ENCODE data around the gene PHC2. TPM values are rescaled to one million over a fixed set of nuclear protein-coding genes. Genes with fewer than 3 reads are reported as not detected.
A peak's percentile ranks its signal among the peaks of the same experiment; 100 is the strongest.
"Not testable (repeated sequence)": the region's sequence is repeated elsewhere in the genome, so short reads cannot be mapped to it uniquely, and the experiment has no call there.

PHC2 gene
- total RNA-seq, 1 donor from 2014 or later = 144 TPM

DNA sequence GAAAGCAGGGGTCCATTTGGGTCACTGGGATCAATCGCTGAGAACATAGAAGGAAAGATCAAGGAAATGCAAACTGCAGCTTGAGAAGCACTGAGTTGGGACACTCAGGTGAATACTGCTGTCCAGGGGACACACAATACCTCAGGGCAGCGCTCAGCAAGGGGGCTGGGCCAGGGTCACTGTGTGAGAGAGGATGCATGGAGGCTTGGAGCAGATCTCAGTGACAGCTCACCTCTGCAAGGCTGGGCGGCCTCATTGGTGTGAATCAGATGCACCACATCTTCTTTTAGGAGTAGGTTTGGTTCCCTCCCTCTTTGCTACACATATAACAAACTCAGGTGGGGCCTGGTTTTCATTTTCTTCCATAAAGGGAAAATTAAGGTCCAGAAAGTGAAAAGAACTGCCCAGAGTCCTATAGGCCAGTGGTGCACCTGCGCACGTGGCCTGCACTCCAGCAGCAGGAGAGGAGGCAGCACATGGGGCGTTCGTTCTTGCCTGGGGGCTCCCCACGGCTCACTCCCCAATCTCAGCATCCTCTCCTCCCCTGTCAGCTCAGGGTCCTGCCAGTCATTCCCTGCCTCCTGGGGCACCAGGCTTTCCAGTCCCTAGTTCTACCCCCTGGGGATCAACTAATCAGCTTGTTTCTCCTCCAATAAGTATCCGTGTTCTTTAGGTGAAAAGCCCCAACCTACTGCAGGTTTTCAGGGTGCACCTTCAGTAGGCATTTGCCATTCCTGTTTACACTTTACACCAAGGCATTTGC lies 111.5 kb downstream of the PHC2 start:
- DNase-seq (ENCODE audit: extremely low read depth, low read depth, low spot score) = no peak

DNA sequence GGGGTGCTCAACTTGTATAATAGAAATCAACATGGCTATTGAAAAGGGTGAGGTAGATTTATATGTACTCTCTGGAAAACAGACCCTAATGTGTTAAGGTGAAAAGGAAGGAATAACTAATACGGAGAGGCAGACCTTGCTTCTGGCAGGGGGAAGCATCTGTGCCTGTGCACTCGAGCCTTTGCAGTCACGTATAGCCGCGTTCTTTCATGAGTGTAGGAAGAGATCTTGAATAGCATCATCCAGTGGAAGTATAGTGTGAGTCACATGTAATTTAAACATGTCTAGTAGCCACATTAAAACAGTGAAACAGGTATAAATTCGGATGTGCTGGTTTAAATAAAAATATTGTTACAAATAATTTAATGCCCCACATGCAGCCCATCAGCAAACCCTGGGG lies 112.9 kb downstream of the PHC2 start:
- DNase-seq (ENCODE audit: extremely low read depth, low read depth, low spot score) = no peak

DNA sequence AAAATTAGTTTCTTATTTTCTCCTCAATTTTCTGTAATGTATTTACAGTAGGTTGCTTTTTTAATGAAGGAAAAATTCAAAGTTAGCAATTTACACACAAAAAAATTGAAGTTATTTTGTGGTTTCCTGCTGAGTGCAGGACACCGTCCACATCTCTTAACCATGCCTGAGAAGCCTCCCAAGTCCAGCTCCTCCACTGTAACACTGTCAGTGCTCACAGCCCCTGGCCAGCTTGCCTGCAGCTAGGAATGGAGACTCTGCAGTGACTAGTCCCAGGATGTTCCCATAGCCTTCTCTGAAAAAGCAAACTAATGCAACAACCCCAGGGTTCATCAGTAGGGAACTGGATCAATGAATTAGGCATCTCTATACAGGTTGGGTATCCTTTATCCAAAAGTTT lies 113.5 kb downstream of the PHC2 start:
- no peak for DNase-seq (ENCODE audit: extremely low read depth, low read depth, low spot score)

DNA sequence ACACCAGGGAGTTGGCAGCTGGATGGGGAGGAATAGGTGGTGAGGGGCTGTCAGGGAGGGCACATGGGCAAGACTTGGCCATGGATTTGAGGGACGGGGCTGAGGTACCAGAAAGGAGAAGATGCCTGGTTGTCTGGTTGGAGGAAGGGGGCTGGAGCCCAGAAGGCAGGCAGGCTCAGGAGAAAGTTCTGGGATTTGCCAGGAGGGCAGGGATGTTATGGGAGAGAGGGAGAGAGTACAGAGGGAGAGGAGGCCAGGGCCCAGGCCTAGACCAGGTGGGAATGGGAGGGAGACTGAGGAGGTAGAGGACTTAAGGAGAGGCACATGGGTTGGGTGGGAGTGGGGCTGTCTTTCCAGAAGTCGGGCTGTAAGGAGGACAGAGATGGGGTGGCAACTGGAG lies 114.3 kb downstream of the PHC2 start:
- DNase-seq (ENCODE audit: extremely low read depth, low read depth, low spot score) = no peak

DNA sequence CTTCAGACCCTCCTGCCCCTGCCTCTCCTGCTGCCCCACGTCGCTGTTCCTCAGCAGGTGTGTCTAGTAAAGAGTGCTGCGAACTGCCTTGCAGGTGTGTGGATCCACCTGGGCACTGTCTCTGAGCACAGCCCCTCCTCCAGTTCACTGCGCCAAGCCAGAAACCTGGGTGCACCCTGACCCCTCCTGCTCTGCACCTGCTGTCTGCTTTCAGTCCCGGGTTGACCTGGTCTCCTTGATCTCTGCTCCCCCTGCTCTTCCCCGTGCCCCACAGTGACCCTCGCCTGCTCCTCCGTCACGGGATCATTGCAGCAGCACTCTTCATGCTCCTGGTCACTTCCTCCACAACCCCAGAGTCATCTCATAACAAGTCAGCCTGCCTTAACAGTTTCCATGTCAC lies 116.5 kb downstream of the PHC2 start:
- no peak for DNase-seq (ENCODE audit: extremely low read depth, low read depth, low spot score)

DNA sequence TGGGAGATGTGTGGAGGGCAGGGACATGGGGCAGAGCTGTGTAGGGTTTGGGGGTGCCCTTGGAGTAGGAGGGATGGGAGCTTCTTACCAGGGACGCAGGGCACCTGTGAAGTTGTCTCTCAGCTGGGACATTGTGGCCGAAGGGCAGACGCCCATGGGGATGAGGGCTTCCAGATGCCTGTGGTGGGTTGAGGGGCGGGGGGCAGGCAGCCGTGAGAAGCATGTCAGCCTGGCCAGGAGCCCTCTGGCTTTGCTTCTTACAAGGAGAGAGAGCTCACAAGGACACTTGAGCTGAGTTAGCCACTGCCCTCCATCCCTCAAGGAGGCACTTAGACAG lies 118.5 kb downstream of the PHC2 start:
- DNase-seq (ENCODE audit: extremely low read depth, low read depth, low spot score) = no peak

DNA sequence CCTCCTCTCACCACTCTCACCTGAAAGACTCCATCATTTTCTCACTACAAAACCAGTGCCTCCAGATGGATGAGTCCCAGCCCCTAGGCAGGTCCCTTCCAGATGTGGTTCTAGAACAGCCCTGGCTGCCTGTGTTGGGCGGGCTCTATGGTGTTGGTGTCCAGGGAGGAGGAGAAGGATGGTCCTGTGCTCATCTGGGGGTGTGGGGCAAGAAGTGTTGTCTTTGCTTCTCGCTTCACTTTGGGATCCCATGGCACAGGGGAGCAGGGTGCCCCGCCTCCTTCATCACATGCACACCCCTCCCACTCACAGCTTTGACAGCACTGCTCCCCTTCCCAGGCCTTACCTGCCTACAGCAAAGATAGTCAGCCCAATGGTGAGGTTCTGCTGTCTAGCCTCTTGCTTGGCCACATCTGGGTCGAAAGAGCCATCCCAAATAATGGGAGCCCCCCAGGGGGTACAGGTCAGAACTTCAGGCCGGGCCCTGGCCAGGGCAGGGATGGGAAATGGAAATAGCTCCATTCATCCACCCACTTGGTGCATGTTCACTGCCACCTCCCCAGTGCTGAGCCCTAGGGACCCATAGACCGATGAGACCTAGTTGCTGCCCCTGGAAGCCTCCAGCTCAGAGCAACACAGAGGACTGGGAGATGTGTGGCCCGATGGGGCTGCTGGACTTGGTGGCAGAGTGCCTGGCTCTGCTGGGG lies 119.0 kb downstream of the PHC2 start:
- no peak for DNase-seq (ENCODE audit: extremely low read depth, low read depth, low spot score)

DNA sequence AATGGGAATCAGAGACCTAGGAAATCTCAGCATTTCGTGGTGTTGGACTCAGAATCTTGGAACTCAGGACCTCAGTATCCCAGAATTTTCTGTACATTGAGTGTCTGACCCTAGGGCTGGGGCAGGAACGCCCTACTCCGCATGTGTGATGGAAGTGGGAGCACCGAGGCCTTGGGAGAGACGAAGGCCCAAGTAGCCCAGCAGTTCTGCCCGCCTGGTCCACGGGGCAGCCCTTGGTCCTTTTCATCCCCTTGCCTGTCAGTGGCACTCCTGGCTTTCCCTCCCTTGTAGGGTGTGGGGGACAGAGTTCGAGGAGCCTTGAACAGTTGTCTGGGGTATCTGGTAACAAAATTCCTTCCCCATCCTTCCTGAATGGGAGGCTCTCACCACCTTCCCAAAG lies 120.2 kb downstream of the PHC2 start:
- DNase-seq (ENCODE audit: extremely low read depth, low read depth, low spot score) = no peak

DNA sequence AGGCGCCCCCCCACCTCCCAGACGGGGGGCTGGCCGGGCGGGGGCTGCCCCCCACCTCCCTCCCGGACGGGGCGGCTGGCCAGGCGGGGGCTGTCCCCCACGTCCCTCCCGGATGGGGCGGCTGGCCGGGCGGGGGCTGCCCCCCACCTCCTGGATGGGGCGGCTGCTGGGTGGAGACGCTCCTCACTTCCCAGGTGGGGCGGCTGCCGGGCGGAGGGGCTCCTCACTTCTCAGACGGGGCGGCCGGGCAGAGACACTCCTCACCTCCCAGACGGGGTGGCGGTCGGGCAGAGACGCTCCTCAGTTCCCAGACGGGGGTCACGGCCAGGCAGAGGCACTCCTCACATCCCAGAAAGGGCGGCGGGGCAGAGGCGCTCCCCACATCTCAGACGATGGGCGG lies 121.5 kb downstream of the PHC2 start:
- not testable (repeated sequence) for DNase-seq (ENCODE audit: extremely low read depth, low read depth, low spot score)

DNA sequence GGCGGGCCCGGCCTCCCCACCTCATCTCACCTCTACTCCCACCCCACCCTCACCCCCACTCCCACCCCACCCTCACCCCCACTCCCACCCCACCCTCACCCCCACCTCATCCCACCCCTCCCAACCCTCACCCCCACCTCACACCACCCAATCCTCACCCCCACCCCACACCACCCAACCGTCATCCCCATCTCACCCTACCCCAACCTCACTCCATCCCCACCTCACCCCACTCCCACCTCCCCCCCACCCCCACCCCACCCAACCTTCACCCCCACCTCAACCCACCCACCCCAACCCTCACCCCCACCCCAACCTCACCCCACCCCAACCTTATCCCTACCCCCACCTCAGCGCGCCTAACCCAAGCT lies 123.4 kb downstream of the PHC2 start:
- no peak for DNase-seq (ENCODE audit: extremely low read depth, low read depth, low spot score)

DNA sequence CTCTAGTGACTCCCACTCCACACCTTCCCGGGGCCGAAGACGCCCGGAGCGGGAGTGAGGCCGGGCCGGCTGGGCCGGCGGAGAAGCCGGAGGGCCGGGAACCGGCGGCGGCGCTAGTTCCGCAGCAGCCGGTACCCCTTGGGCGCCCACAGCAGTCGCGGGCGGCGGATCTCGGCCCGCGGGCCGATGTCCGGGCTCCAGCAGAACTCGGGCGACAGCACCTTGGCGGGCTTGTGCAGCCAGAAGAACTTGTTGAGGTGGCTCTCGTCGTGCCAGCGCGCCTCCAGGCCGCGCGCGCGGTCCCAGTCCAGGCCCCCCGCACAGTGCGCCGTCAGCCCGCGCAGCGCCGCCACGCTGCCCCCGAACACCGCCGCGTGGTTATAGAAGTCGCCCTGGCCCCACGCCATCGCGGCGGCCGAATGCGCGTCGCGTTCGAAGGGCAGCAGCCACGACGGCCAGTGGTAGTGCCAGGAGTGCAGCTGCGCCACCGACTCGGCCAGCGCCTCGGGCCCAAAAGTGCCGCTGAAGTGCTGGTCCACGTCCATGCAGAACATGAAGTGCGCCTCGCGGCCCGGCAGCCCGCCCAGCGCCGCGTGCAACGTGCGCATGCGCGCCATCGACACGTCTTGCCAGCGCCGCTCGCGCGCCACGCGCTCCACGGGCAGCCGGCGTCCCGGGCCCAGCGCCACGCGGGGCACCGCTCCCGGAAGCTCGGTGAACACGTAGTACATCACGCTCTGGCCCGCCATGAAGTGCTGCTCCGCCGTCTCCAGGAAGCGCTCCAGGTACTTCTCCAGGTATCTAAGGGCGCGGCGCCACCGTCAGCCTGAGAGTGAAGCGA lies 124.0 kb downstream of the PHC2 start:
- DNase-seq (ENCODE audit: extremely low read depth, low read depth, low spot score) = no peak

DNA sequence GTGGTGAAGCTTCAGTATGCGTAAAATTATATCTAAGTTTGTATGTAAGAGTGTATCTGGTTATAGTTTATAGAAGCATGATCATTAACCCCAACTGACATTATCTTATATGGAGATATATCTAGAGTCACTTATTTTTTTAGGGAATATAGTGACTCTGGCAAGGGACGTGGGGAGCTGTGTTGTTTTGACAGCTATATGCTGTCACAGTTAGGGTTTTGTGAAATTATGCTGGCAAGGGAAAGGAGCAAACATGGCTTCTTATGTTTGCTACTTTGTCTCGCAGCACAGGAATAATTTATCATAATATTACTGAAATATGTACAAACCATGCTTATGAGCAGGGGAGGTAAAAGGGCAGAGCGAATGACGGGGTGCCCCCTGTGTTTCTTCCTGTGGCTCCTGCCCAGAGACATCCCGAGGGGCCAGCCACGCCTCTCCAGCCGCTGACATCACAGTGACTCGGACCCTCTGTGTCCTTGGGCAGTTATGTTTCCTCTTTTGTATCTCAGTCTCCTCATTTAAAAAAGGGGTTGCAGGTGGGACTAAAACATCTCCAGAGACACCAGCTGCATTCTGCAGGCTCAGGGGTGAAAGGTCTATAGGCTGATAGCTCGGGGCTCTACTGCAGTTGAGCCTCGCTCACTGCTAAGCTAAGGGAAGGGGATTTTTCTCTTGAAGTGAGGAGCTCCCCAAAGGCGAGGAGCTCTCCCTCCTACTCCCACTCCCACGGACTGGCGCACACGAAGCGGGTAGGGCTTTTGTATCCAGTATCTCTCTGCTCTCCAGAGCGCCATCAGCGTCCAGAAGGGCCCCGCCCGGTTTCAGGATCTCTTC lies 124.9 kb downstream of the PHC2 start:
- no peak for DNase-seq (ENCODE audit: extremely low read depth, low read depth, low spot score)

DNA sequence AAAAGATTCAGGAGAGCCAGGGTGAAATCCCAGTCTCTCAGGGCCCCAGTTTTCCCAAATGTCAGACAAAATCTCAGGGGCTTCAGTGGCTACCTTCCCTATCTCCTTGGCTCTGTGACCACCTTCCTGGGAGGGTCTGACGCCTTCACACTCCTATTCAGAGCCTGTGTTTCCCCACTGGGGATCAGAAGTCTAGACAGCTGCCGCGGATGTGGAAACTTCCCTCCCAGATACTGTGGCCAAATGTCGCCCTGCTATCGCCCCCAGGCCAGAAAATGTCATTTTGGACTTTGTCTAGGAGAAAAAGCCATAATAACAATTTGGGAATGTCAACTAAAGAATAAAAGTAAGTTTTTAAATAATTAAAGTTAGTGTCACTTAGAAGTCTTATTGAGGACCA lies 125.9 kb downstream of the PHC2 start:
- no peak for DNase-seq (ENCODE audit: extremely low read depth, low read depth, low spot score)

DNA sequence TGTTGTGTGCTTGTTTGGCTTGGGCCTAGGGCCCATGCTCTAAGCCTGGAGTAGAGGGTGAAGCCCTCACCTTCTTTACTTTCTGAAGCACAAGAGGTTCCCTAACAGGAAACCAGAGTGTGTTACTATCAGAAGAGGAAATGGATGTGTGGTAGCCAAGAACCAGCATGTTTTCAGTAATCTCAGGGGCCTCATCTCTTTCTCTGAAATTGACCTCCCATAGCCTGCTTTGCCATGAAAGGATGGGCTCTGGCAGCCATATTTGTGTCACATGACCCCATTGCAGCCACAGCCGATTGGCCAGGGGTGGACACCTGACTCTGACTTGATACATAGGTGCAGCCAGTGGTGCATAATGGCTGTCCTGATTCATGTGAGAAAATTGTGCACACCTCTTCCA lies 128.6 kb downstream of the PHC2 start:
- DNase-seq (ENCODE audit: extremely low read depth, low read depth, low spot score) = no peak

DNA sequence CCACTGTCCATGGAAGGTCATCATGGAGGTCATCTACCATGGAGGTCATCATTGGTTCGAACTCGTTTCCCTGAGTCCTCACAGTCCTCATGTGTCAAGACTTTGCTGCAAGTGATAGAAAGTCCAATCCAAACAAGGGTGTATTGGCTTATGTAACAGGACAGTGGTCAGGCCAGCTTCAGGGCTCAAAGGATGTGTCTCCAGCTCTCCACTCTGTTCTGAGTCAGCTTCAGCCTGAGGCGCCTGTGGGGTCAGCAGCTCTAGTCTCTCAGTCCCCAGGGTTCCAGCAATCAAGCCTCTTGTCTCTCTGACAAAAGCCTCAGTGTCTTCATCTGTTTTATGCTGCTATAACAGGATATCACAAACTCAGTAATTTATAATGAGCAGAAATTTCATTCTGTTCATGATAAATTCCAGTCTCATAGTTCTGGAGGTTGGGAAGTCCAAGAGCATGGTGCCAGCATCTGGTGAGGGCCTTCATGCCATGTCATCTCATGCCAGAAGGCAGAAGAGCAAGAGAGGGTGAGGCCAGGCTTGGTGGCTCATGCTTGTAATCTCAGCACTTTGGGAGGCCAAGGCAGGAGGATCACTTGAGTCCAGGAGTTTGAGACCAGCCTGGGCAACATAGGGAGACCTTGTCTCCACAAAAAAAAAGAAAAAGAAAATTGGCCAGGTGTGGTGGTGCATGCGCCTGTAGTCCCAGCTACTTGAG lies 129.5 kb downstream of the PHC2 start:
- DNase-seq (ENCODE audit: extremely low read depth, low read depth, low spot score) = no peak

DNA sequence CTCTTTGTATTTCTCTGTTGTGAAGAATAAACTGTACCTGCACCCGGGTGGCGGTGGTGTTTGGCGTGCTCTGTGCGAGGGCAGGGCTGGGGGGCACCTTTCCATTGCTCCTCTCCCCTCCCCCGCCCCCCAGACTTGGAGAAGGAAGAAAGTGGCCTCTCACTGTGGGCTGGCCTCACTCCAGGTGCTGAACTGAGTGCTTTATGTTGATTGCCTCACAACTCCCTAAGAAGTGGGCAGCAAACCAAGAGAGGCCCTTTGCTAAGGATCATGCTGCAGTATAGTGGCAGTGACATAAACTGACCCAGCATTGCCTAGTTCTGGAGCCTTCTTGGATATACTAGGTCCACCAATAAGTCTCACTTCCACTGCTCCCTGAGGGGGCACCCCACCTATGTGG lies 130.2 kb downstream of the PHC2 start:
- no peak for DNase-seq (ENCODE audit: extremely low read depth, low read depth, low spot score)

DNA sequence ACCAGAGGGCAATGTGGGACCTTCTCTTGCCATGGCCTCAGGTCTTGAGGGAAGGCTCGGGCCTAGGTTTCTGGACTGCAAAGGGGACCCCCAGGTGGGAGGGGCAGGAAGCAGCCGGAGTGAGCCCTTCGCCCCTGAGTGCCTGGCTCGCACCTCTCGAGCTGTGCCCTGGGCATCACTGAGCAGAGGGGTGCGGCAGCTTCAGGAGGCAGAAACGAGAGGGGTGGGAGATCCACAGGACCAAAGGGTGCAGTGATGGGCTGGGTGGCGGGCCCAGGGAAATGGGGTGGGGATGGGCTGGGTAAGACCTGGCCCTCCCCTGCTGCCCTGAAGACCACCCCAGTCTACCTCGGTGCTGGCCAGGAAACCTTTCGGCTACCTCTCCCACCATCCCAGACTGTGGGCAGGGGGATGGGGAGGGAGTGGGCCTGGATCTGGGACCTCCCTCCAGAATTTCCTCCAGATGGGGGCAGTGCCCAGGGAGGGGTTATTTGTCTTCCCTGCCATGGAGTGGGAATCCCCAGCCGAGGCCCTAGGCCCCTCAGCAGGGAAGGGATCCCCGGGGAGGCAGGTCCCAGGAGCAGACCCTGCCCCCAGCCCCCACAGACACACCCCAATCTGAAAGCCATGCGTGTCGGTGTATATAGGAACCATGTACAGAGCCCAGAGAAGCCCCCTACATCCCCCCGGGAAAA lies 131.3 kb downstream of the PHC2 start:
- DNase-seq (ENCODE audit: extremely low read depth, low read depth, low spot score) = no peak

DNA sequence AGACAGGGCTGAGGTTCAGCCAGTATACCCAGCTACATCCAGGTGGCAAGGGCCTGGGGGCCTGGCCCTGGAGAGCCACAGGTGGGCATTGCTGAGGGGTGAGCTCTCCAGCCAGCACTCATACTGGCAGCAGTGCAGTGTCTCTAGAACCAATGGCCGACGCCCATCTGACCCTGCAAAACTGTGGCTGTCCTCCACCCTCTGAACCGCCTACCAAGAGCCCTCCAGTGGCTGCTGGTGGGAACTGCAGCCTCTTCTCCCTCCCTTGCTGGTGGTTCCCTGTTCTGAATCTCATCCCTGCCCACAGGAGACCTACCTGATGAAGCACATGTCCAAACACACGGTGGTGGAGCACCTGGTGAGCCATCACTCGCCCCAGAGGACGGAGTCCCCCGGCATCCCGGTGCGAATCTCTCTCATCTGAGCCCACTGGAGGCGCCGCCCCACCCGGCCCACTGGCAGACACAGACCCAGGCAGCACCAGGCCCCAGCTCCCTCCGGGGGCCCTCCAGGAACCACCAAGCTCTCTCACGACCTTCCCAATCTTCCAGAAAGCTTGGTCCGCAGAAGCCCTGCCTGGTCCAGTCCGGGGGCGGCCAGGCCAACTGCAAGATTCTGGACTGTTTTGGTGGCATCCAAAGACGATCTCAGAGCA lies 132.1 kb downstream of the PHC2 start:
- peak; percentile 10 for DNase-seq (ENCODE audit: extremely low read depth, low read depth, low spot score)

DNA sequence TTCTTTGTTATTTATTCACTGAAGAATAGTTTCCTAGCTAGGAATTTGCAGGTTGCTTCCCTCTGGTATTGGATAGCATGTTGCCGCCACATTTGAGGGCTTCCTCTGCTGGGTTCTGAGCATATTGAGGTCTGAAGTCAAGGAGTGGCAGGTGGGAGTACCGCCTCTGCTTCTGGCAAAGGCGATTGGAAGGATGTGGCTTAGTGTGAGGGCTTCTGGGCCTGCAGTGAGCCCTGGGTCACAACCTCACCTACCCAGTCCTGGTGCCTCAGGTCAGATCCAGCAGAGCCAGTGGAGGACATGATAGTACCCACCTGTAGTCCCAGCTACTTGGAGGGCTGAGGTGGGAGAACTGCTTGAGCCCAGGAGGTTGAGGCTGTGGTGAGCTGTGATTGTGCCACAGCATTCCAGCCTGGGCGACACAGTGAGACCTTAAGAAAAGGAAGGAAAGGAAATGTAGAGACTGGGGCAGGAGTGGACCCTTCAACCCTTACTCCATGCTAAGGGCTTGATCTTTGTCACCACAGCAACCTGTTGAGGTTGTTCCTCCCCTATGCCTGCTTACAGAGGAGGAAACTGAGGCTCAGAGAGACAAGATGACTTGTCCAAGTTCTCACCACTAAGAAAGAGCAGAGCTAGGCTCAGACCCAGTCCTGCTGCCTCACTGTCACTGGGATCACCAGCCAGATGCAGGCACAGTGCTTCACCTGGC lies 132.8 kb downstream of the PHC2 start:
- no peak for DNase-seq (ENCODE audit: extremely low read depth, low read depth, low spot score)

All from glomerular endothelial cell (primary cell).